Measurements from ENCODE around the gene ZNF446.

GRCh38 chr19:58469241-58470013, 6.7 kb upstream of the ZNF446 start:
- TF ChIP-seq CTCF (IDR thresholded peaks at IDR 0.05; ENCODE audit: low read length) = no peak
- no peak for TF ChIP-seq EZH2 (IDR thresholded peaks at IDR 0.05; ENCODE audit: borderline replicate concordance, low read length)

Data from OCI-LY1 (cell line).